ENCODE data around the gene IRGC. TPM values are rescaled to one million over a fixed set of nuclear protein-coding genes. Genes with fewer than 3 reads are reported as not detected.

The IRGC gene
- polyA plus RNA-seq, 1 donor from 2014 or later, result 0.51 TPM

DNA sequence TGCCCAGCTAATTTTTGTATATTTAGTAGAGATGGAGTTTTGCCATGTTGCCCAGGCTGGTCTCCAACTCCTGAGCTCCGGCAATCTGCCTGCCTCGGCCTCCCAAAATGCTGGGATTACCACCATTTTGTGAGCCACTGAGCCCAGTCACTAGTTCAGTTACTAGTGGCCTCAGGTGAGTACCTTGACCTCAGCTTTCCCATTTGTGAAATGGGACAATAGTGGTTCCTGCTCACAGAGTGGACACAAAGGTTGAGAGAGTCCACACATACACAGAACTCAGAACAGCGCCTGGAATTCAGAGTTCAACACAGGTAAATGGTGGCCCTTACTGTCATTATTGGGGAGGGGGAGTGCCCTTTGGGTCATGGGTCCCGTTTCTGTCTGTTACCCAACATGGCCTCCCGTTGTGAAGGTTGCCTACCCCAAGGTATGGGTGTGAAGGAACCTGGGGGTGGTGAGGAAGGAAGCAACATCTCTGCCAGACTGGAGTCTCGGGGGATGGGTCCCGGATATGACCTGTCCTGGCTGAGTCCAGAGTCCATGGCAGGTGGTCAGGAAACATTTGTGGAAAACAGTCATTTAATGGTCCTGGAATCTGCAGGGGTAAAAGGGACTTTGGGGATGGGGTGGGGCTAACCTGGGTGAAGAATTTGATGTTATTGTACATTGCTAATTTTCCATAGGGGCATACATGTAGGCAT is 11.7 kb upstream of the IRGC start:
- H3K4me2 ChIP-seq (ENCODE audit: low read length), result no peak overlapping the region
- H3K4me3 ChIP-seq (ENCODE audit: low read length), result no peak overlapping the region
- no peaks in the 10 kb centered on the region for H4K20me1 ChIP-seq (ENCODE audit: insufficient read depth)
- H3K79me2 ChIP-seq (replicated peaks; ENCODE audit: insufficient read depth, low read length), result no peaks in the 10 kb centered on the region
- H3K36me3 ChIP-seq (ENCODE audit: insufficient read depth, low read length), result no peaks in the 10 kb centered on the region
- H3K27ac ChIP-seq (ENCODE audit: low read length), result no peak overlapping the region
- TF ChIP-seq POLR2AphosphoS5 (IDR thresholded peaks at IDR 0.05) (no peak), TAF1 (IDR thresholded peaks at IDR 0.05; ENCODE audit: low read depth) (no peak), RAD21 (conservative IDR thresholded peaks at IDR 0.05) (no peak), EZH2 (IDR thresholded peaks at IDR 0.05; ENCODE audit: borderline replicate concordance, insufficient read depth, low read length, poor library complexity, severe bottlenecking) (no peak), MXI1 (conservative IDR thresholded peaks at IDR 0.05; ENCODE audit: poor library complexity, severe bottlenecking) (no peak), EP300 (conservative IDR thresholded peaks at IDR 0.05; ENCODE audit: poor library complexity, severe bottlenecking) (no peak), SMC3 (conservative IDR thresholded peaks at IDR 0.05; ENCODE audit: poor library complexity) (no peak)
- TF ChIP-seq, protein P1, sequence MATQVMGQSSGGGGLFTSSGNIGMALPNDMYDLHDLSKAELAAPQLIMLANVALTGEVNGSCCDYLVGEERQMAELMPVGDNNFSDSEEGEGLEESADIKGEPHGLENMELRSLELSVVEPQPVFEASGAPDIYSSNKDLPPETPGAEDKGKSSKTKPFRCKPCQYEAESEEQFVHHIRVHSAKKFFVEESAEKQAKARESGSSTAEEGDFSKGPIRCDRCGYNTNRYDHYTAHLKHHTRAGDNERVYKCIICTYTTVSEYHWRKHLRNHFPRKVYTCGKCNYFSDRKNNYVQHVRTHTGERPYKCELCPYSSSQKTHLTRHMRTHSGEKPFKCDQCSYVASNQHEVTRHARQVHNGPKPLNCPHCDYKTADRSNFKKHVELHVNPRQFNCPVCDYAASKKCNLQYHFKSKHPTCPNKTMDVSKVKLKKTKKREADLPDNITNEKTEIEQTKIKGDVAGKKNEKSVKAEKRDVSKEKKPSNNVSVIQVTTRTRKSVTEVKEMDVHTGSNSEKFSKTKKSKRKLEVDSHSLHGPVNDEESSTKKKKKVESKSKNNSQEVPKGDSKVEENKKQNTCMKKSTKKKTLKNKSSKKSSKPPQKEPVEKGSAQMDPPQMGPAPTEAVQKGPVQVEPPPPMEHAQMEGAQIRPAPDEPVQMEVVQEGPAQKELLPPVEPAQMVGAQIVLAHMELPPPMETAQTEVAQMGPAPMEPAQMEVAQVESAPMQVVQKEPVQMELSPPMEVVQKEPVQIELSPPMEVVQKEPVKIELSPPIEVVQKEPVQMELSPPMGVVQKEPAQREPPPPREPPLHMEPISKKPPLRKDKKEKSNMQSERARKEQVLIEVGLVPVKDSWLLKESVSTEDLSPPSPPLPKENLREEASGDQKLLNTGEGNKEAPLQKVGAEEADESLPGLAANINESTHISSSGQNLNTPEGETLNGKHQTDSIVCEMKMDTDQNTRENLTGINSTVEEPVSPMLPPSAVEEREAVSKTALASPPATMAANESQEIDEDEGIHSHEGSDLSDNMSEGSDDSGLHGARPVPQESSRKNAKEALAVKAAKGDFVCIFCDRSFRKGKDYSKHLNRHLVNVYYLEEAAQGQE (IDR thresholded peaks at IDR 0.05; ENCODE audit: borderline replicate concordance), result no peak
- TF ChIP-seq, protein P2, sequence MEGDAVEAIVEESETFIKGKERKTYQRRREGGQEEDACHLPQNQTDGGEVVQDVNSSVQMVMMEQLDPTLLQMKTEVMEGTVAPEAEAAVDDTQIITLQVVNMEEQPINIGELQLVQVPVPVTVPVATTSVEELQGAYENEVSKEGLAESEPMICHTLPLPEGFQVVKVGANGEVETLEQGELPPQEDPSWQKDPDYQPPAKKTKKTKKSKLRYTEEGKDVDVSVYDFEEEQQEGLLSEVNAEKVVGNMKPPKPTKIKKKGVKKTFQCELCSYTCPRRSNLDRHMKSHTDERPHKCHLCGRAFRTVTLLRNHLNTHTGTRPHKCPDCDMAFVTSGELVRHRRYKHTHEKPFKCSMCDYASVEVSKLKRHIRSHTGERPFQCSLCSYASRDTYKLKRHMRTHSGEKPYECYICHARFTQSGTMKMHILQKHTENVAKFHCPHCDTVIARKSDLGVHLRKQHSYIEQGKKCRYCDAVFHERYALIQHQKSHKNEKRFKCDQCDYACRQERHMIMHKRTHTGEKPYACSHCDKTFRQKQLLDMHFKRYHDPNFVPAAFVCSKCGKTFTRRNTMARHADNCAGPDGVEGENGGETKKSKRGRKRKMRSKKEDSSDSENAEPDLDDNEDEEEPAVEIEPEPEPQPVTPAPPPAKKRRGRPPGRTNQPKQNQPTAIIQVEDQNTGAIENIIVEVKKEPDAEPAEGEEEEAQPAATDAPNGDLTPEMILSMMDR (IDR thresholded peaks at IDR 0.05; ENCODE audit: poor library complexity, severe bottlenecking), result no peak
- H3K9me2 ChIP-seq (ENCODE audit: insufficient read depth, low read length), result no peaks in the 10 kb centered on the region
- no peak overlapping the region for H3K9ac ChIP-seq (ENCODE audit: low read length)
- no peak overlapping the region for H2AFZ ChIP-seq (ENCODE audit: low read depth, low read length)
- no peaks in the 10 kb centered on the region for H3K9me3 ChIP-seq (ENCODE audit: low read length)
- no peaks in the 10 kb centered on the region for H3F3A ChIP-seq (ENCODE audit: insufficient read depth, low read length, poor library complexity, severe bottlenecking)
- no peaks in the 10 kb centered on the region for H3K27me3 ChIP-seq (ENCODE audit: insufficient read depth, low read depth, low read length)

DNA sequence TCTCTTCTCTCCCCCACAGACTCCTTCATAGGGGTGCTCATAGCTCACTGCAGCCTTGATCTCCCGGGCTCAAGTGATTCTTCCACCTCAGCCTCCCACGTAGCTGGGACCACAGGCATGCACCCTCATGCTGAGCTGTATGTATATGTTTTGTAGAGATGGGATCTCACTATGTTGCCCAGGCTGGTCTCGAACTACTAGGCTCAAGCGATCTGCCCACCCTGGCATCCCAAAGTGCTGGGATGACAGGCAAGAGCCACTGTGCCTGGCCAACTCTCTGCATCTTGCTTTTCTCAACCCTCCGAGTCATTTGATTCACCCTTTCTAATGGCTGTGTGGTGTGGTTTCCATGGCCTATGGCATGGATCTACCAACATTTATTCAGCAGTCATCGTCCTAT is 10.1 kb upstream of the IRGC start:
- Histone ChIP-seq H3F3A (ENCODE audit: insufficient read depth, low read length, poor library complexity, severe bottlenecking) (no peaks in the 10 kb centered on the region), H3K27me3 (ENCODE audit: insufficient read depth, low read depth, low read length) (no peaks in the 10 kb centered on the region), H3K4me3 (ENCODE audit: low read length) (no peak overlapping the region), H3K9me3 (ENCODE audit: low read length) (no peaks in the 10 kb centered on the region), H4K20me1 (ENCODE audit: insufficient read depth) (no peaks in the 10 kb centered on the region), H3K36me3 (ENCODE audit: insufficient read depth, low read length) (no peaks in the 10 kb centered on the region), H3K9ac (ENCODE audit: low read length) (no peak overlapping the region), H2AFZ (ENCODE audit: low read depth, low read length) (no peak overlapping the region), H3K27ac (ENCODE audit: low read length) (no peak overlapping the region), H3K4me2 (ENCODE audit: low read length) (no peak overlapping the region), H3K79me2 (replicated peaks; ENCODE audit: insufficient read depth, low read length) (no peaks in the 10 kb centered on the region), H3K9me2 (ENCODE audit: insufficient read depth, low read length) (no peaks in the 10 kb centered on the region)
- TF ChIP-seq TAF1 (IDR thresholded peaks at IDR 0.05; ENCODE audit: low read depth) (no peak), POLR2AphosphoS5 (IDR thresholded peaks at IDR 0.05) (no peak)
- TF ChIP-seq, protein P1 (IDR thresholded peaks at IDR 0.05; ENCODE audit: borderline replicate concordance), result no peak
